HG03432 (cell line): ENCODE data around the gene SH3RF3.

ENCODE experiments used
- ATAC-seq: cut with Tn5 transposase; IDR thresholded peaks from one replicate; pipeline ENCODE4 v1.9.1; 2021; ENCODE audit warnings: mild to moderate bottlenecking, moderate library complexity; ENCODE audit not compliant: unreplicated experiment

The SH3RF3 gene

DNA sequence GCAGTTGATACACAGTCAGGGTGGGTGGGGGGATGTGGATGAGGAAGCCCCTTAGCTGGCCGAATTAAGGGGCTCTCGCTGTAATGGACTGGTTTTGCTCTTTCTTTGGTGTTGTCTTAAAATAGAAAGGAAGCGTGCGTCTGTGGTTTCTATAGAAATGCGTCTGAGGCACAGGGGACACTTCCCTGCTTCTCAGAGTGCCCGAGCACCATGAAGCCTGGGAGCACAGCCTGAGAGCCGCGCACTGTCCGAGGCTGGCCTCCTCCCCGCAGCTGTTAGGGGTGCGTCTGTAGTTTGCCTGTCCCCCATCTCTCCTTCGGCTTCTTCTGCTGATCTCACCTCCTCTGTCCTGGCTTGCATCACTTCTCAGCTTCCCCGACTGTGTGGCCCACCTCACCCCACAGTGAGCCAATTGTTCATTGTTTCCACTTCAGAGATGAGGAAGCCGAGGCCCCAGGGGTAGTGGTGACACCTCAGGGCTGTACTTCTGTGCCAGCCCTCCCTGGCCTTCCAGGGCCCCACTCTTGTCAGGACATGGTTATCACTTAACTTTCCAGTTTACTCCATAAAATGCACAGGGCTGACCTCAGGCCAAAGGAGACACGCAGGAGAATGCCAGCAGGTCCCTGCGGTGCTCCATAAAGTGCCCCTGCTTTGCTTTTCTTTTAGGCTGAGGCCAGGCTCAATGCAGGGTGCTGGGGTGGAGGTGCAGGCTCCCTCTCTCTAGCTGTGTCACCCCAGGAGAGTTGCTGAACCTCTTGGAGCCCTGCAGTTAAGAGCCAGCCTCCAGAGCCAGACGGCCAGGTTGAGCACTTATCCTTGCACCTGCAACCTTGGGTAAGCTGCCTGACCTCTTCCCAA, 274.2 kb downstream of the SH3RF3 start:
- no peak for ATAC-seq

DNA sequence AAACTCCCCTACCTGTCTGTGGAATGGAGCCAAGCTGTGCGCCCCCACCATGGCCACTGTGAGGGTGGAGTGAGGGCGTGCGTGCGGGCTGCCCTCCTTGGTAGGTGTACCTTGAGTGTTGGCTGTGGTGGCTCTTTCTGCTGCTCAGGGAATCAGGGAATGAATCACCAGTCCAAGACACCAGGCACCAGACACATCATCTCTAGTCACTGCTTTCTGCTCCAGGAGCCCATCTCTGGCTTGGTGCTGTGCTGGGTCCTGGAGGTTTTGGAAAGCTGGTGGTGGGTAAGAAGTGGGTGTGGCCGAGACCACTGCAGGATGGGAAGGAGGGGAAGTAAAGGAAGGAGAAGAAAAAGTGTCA, 274.8 kb downstream of the SH3RF3 start:
- no peak for ATAC-seq

DNA sequence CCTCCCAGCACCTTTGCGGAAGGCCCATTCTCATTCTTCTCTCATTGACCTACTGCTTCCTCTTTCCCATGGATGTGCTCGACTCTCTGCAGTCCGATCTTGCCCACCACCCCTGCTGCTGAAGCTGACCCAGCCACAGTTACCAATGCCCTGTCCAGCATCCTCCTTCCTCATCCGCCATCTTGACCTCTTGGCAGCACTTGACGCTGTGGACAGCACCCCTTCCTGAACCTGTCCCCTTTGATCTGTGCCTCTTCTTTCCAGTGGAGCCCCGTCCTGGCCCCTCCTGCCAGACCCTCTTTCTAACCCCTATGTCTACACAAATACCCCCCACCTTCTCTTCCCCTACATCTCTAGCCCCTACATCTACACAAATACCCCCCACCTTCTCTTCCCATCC, 275.7 kb downstream of the SH3RF3 start:
- no peak for ATAC-seq

GRCh38 chr2:109405873-109406272, 276.9 kb downstream of the SH3RF3 start:
- no peak for ATAC-seq

DNA sequence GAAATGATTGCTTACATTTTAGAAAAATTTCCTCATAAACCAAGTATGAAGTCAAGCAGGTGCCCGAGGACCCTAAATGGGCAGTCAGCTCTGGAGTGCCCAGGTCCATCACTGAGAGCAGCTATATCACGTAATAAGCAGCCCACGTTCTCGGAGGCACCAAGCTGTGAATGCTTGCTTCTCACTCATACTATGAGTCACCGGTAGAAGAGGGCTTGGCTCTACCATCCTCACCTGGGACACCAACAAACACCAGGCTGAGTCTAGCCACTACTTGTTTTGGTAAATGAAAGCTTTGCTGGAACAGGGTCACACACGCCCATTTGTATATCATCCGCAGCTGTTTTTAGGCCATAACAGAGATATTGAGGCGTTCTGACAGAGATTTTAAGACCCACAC, 277.3 kb downstream of the SH3RF3 start:
- ATAC-seq, result no peak

GRCh38 chr2:109407276-109408042, 278.5 kb downstream of the SH3RF3 start:
- ATAC-seq, result no peak

- no peak for ATAC-seq
Observed at GRCh38 chr2:109408043-109408335, 279.0 kb downstream of the SH3RF3 start.

GRCh38 chr2:109409321-109410038, 280.5 kb downstream of the SH3RF3 start:
- no peak for ATAC-seq

- no peak for ATAC-seq
Observed at GRCh38 chr2:109410039-109410815, 281.2 kb downstream of the SH3RF3 start.

- no peak for ATAC-seq
Observed at GRCh38 chr2:109411640-109412325, 282.8 kb downstream of the SH3RF3 start.

GRCh38 chr2:109415581-109416013, 286.6 kb downstream of the SH3RF3 start:
- no peak for ATAC-seq

DNA sequence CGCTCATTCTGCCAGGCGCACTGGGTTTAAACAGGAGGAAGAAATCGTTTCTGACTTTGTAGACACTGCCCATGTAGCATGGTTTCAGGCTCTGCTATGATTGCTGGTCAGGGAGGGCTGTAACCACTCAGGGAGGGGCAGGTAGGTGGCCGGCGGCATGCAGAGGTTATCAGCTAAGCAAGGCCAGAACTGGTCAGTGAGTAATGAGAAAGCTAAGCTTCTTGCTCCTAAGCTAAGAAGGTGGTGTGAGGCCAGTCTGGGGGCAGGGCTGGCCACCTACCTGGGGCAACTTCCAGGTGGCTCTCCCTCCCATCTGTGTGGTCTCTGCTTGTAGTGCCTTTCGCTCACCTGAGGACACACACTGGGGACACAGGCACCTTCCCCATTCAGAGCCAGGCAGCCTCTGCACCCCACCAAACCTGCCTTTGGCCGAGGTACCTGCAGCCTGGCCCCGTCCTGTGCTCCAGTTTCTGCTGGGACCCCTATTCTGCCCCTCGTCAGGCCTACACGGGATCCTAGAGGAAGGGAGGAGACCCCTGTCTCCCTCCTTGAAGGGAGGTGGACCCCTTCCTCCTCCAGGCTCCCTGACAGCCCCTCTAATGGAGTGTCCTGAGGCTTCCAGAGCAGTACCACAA, 288.8 kb downstream of the SH3RF3 start:
- no peak for ATAC-seq

DNA sequence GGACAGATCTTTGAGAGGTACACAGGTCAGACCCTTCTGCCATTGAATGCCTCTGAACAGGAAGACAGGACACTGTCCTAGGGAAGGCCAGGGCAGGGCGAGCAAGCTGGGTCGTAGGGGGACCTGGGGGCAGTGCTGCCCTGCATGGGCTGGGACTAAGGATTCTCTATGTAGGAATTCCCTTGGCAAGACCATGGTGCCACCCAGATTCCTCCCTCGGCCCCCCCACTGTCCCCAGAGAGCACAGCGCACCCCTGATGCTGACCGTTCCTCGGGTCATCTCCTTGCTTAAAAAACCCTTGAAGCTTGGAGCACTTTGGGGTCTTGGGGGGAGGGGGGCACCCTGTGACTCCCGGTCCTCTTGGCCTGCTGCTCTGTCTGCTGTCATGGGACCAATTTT, 289.7 kb downstream of the SH3RF3 start:
- no peak for ATAC-seq

GRCh38 chr2:109419171-109419756, 290.3 kb downstream of the SH3RF3 start:
- no peak for ATAC-seq

DNA sequence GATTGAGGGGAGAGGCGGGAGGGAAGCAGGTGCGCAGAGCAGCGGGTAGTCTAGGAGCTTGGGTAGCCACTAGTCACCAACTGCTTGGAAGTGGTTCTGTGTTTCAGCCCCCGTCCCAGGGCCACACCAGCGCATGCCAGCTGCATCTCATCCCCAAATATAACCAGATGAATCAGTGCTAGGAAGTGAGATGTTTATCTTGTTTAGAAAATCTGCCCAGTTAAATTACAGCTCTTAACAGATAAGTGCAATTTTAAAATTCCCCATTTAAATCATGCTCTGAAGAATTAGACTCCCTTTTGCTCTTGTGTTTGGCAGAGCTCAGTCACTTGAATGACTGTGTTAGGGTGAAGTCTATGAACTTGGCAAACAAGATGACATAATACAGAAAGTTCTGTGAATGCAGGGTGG, 291.0 kb downstream of the SH3RF3 start:
- ATAC-seq, result no peak

GRCh38 chr2:109421101-109421500, 292.1 kb downstream of the SH3RF3 start:
- no peak for ATAC-seq

- no peak for ATAC-seq
Observed at GRCh38 chr2:109421642-109422041, 292.6 kb downstream of the SH3RF3 start.

- ATAC-seq, result no peak
Observed at GRCh38 chr2:109422071-109422757, 293.2 kb downstream of the SH3RF3 start.
